GM23248 (cell line): Measurements from ENCODE around the gene TPPP3.

Source experiments
- EZH2 ChIP-seq: fragments of 200-600 bp; sonication (generic); IDR thresholded peaks from 2 replicates; pipeline ENCODE4 v1.6.1; 2018; ENCODE audit warnings: antibody characterized with exemption, mild to moderate bottlenecking; ENCODE audit not compliant: insufficient read depth, poor library complexity, severe bottlenecking
- EZH2phosphoT487 ChIP-seq: fragments of 200-600 bp; sonication (generic); IDR thresholded peaks from 2 replicates; pipeline ENCODE4 v1.6.1; 2018; ENCODE audit warnings: antibody characterized with exemption, moderate library complexity, mild to moderate bottlenecking, low read depth; ENCODE audit not compliant: insufficient read depth

- TF ChIP-seq EZH2 (no peak), EZH2phosphoT487 (no peak)
Observed at GRCh38 chr16:67392301-67393059, 818 bp downstream of the TPPP3 start.
